NCI-H2081 (cell line): ENCODE measurements around the gene DGKK.
"Not testable (repeated sequence)": the region's sequence is repeated elsewhere in the genome, so short reads cannot be mapped to it uniquely, and the experiment has no call there.

Experiments
- DNase-seq, 2 experiments: peaks; one replicate each; lab custom pipeline; 2025; lab: John Stamatoyannopoulos, UW

DGKK gene

GRCh38 chrX:50428174-50428573 lies 42.5 kb downstream of the DGKK start:
- no peak for DNase-seq

- no peak for DNase-seq
Measured at GRCh38 chrX:50407976-50408375, 62.6 kb downstream of the DGKK start.

DNA sequence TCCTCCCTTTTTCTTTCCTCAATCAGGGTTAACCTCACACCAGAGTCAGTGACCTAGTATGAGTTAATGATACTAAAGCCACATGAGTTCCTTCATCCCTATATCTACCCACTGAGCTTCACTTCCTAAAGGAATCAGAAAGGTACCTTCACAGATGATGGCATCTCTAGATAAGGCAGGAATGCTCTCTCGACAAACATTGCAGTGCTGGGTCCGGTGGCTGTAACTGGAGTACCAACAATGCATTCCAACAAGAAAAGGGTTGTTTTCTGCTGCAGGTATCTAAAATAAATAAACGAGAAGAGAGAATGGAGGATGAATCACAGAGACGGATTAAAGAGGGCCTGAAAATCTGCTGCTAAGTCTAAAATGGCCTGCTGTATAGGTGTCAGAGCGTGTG lies 66.7 kb downstream of the DGKK start:
- DNase-seq: no peak

- no peak for DNase-seq
Measured at GRCh38 chrX:50402886-50403285, 67.7 kb downstream of the DGKK start.

DNA sequence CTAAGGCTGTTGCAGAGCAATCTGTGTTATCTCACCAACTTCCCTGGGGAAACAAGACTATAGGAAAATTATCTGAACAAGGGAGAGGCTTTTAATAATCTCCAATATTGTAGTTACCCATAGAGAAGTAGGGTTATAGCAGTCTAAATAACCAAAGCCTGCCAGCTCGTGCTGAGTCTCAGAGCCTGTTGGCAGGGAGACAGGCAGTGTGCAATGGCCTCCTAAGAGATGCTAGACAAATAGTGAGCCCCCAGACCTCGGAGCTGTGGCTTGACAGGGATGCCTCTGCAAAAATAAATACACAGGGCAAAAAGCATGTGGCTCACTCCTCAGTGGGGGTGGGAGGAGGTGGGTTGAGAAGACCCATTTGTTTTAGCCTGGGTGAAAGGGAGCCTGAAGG lies 76.7 kb downstream of the DGKK start:
- DNase-seq: no peak

- DNase-seq: no peak
Measured at GRCh38 chrX:50386520-50386919, 84.1 kb downstream of the DGKK start.

GRCh38 chrX:50381729-50382415 lies 88.8 kb downstream of the DGKK start:
- DNase-seq: no peak

DNA sequence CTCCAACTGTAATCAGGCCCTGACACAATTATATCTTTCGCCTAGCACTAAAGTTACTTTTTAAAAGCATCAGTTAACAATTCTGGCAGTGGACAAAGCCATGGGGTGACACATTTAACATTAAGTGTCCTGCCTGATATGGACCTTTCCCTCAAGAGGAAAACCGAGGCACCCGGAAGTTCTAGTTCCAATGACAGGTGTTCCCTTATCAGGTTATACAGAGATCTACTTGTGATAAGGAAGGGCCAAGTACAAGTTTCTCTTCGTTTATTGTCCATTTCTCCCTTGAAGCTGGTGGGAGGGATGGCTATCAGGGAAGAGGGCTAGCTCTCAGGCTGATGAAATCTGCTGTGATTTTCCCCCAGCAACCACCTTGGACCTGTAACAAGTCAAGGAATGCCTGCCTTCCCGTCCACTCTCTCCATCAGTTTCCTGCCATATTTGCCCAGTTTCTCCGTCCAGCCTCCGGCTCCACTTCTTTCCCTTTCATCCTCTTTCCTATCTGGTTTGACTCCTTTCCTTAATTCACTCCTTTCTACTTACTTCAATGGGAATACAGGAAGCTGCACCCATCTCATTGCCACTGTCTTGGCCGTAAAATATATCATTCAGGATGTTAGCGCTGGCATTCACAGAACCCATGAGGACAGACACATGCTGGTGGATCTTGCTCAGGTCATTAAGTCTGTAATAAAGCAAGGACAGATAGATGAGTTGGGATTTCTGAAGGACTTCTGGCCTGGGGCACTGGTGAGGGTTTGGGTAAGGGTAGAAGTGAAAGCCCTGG lies 95.0 kb downstream of the DGKK start:
- no peak for DNase-seq

- DNase-seq: no peak
Measured at GRCh38 chrX:50372966-50373365, 97.7 kb downstream of the DGKK start.

DNA sequence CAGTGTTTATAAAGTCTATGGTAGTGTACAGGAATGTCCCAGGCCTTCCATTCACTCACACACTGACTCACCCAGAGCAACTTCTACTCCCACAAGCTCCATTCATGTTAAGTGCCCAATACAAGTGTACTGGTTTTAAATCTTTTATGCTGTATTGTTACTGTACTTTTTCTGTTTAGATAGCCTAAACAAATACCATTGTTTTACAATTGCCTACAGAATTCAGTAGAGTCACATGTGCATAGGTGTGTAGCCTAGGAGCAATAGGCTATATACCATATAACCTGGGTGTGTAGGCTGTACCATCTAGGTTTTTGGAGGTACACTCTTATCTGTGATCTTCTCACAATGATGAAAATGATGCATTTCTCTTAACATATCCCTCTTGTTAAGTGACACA lies 126.7 kb downstream of the DGKK start:
- DNase-seq: no peak

DNA sequence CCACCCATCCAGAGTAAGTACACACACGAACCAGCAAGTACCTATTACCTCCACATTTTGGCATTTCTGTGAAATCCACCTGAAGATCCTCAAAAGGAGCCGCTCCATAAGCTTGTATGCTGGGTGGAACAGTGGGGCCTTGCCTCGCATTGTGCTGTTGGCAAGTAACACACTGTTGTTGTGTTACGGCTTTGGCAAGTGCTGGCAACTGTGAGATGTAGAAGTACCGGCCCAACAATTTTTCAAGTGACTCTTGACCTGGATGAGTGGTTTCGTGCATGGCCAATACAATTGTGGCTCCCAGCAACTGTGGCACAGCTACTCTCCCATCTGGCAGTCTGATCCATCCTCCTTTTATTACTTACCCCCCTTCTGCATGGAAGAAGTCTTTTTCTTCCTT lies 137.3 kb downstream of the DGKK start:
- no peak for DNase-seq

DNA sequence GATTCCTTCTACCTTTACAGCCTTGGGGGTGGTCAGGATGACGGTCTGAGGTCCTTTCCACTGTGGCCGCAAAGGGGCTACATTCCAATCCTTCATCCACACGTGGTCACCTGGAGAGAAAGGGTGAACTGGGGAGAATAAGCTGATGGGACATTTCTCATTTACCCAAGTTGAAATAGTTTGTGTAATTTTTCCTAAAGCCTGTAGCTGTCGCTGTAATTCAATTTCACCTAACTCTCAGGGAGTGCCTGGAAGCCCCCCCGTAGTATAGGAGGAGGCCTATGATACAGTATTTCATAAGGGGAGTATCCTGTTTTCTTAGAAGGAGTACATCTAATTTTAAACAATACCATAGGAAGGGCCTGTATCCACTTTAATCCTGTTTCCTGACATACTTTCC lies 138.0 kb downstream of the DGKK start:
- DNase-seq: not testable (repeated sequence)

DNA sequence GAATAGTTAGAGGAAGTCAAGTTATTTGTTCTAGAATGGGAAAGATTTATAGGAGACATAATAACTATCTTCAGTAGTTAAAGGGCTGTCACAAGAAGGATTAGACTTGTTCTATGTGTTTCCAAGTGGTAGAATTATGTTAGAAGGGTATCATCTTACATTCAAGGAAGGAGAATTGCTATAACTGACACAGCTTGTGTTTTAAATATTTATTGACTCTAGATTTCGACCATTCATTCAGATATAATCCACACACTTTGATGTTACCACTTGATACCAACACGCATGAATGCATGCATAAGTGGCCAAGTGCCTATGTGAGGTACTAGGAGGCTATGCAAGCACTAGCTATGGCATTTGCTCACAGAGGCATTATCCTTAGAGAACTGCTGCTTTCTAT lies 143.4 kb downstream of the DGKK start:
- no peak for DNase-seq
